ENCODE measurements around the gene FBXL3.

- TF ChIP-seq CTCF (IDR thresholded peaks at IDR 0.05) (peak in 2 of 3 donors; percentile 40 to 55), POLR2A (IDR thresholded peaks at IDR 0.05) (peak; percentile 96)
Observed at GRCh38 chr13:76991796-76992547, 35.0 kb downstream of the FBXL3 start, which contains the start of gene CLN5.

Measured in ovary (tissue), 3 donors.